Stimulated activated CD4-positive, alpha-beta T cell treated with anti-CD3 and anti-CD28 coated beads, Interleukin-1b, Interleukin-23, amount 100 ng/mL, for 48 hours (primary cell): ENCODE measurements around the gene GLI2.

Experiments
- DNase-seq: peaks from one replicate; pipeline ENCODE4 v3.0.0-alpha.2; 2020

GLI2 gene

GRCh38 chr2:120760446-120761135 is 24.9 kb downstream of the GLI2 start:
- DNase-seq = no peak

- DNase-seq = no peak
Measured at GRCh38 chr2:120761164-120761861, 25.6 kb downstream of the GLI2 start.

GRCh38 chr2:120761911-120762310 is 26.2 kb downstream of the GLI2 start:
- no peak for DNase-seq

DNA sequence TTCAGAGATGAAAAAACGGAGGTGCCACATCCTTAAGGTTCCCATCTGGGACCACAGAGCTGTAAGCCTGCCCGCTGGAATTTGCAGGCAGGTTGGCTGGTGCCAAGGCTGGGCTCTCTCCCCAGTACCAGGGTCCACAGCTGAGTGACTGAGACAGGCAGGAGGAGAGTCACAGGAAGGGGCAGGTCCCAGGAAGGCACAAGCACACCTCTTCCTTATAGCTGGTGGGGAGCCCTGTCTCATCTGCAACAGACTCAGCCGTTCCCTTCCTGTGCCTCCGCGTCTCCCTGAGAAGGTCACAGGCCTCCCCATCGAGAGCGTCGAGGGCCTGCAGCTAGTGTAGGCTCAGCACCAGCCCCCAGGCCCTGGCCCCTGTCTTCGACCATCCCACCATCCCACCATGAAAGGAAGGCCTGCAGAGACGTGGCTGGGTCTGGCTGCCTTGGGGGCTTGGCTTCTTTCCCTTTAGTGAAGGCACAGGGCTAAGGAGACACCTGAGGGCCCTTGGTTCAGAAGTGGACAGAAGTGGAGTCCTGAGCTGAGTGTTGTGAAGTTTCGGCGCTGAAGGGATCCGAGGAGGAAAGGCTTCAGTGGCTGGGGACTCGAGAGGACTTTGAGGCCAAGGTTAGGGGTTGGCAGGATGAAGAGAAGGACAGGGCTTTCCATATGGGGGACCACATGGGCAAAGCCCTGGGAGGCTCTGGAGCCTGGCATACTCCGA is 26.8 kb downstream of the GLI2 start:
- DNase-seq = no peak

DNA sequence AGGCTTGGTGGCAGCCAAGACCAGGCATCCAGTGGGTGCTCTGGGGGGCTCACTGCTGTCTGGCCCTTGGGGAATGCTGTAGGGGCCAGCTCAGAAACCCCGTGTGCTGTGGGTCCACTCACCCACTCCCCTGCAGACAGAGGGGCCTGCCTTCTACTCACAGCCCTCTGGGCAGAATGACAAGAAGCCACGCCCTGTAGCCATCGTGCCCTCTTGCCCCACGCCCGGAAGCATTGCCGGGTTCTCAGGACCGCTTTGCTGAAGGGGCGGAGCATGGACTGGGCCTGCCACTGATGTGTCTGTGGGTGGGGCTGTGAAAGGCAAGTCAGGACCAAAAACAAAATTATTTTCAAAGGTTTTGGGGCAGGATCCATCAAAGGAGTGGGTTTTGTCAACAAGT is 27.8 kb downstream of the GLI2 start:
- DNase-seq = no peak

DNA sequence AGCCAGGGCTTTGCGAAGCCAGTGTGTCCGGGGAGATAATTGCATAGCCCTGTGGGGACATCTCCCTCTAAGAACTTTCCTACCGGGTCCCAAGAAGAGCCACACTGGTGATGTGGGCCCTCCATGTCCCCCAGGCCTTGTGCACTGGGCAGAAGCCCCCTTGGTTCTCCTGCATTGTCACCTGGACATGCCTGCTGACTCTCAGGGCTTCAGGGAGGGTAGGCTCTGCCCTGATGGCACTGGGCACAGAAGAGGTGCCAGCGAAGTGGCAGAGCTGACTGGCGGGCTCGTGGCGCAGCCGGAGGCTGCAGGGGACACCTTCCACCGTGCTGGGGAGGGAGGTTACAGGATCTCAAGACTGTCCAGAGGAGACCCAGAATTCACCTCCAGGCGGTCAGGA is 28.3 kb downstream of the GLI2 start:
- no peak for DNase-seq

- no peak for DNase-seq
Measured at GRCh38 chr2:120764492-120764891, 28.8 kb downstream of the GLI2 start.

DNA sequence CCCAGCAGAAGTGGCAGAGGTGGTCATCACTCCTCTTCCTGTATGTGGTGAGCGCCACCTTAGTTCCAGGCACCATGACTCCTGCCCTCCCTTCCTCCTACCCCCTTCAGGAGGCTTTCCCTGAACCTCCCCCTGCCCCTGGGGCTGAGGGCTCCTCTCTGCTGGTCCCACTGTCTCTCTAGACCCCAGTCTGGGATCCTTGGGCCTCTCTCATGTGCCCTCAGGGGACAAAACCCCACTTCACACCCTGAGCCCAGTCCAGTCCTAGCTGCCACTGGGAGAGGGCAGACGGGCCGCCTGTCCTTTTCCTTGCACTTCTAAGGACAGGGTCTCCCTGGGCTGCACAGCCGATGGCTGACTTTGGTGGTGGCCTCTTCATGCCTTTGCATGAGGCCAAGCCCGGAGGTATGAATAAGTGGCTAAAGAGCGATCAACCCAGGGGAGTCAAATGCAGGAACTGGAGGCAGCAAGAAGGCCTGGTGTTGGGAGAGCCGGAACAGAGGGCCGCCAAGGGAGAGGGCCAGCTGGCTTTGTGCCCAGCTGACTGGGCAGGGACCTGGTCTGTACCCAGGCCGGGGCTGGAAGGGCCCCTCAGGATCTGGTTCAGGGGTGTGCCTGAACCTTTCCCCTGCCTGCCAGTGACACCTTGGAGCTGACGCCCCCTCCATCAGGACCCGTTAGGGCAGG is 29.5 kb downstream of the GLI2 start:
- no peak for DNase-seq

GRCh38 chr2:120765678-120766469 is 30.2 kb downstream of the GLI2 start:
- DNase-seq = no peak

- no peak for DNase-seq
Measured at GRCh38 chr2:120766470-120767351, 31.0 kb downstream of the GLI2 start.

- DNase-seq = no peak
Measured at GRCh38 chr2:120767486-120768005, 31.9 kb downstream of the GLI2 start.

DNA sequence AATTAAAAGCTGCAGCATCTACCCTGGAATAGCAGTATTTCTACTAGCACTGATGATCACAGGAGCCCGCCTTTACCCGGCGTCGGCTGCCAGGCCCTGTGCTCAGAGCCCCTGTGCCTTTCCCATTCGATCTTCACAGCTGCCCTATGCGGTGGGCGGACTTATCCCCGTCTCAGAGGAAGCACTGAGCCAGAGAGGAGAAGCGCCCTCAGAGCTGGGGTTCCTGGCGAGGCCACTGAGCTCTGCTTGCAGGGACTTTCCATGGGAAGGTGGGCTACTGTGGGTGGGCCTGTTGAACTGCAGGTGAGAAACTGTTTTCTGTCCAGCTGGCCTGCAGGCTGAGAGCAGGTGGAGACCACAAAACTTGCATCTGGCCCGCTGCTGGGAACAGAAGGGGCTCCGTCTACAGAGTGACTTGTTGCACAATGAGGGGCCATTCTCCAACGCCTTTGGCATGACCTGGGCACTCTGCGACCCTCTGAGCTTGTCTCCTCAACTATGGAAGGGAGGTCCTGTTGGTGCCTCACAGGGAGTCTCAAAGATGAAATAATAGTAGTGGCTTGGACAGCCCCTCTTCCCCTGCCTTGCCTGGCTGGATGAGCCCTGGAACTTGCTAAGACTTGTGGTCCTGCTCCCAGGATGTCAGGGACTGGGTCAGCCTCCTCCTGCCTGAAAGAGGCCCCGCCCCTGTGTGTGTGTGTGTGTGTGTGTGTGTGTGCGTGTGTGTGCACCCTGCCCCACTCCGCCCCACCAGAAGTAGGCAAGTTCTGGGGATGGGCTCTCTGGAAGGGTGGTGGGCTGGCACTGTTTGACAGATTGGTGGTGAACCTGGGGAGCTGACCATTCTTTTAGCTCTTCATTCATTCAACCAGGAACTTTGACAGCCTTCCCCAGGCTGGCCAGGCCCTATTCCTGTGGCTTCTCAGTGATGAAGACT is 32.7 kb downstream of the GLI2 start:
- DNase-seq = no peak

GRCh38 chr2:120769076-120769786 is 33.6 kb downstream of the GLI2 start:
- no peak for DNase-seq

DNA sequence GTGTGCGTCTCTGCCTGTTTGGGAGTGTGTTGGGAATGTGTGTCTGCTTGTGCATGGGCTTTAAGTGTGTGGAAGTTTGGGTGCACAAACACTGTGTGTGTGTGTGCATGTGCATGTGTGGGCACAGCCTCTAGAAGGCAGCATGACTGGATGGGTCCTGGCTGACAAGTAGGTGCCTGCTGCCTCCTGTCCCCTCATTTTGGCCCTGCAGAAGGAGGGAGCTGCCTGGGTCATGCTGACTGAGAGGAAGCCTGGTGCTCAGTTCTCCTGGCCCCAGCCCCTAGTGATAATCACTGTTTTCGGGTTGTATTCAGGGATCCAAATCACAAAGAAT is 34.1 kb downstream of the GLI2 start:
- no peak for DNase-seq

DNA sequence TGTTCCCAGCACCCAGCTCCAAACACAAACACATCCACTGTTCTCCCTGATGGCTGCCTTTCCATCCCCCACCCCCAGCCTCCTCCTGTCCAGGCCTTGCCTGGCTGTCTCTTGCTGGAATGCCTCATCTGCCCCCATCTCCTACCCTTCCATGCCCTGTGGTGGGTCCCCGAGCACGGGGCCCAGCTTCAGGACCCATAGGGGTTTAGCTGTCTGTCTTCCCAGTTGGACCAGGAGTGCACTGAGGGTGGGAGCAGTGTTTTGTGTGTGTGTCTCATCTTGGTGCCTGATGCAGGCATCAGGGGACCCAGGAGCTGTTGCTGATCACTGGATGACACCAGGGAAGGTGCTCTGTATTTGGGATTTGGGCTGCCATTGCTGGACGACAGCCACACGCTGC is 34.5 kb downstream of the GLI2 start:
- no peak for DNase-seq

- no peak for DNase-seq
Measured at GRCh38 chr2:120770641-120771040, 35.0 kb downstream of the GLI2 start.

GRCh38 chr2:120771111-120771780 is 35.6 kb downstream of the GLI2 start:
- no peak for DNase-seq

GRCh38 chr2:120771781-120772208 is 36.1 kb downstream of the GLI2 start:
- DNase-seq = no peak

GRCh38 chr2:120772261-120772660 is 36.6 kb downstream of the GLI2 start:
- no peak for DNase-seq
